MM.1S (cell line): Measurements from ENCODE around the gene STK32B.
"Not testable (repeated sequence)": the region's sequence is repeated elsewhere in the genome, so short reads cannot be mapped to it uniquely, and the experiment has no call there.

Experiments used
- DNase-seq: peaks from one replicate; pipeline ENCODE4 v3.0.0-alpha.2; 2015
- H2AFZ ChIP-seq: fragments of 300-600 bp; sonication (generic); 2 replicates; pipeline ENCODE4 v1.6.0; 2016; ENCODE audit warnings: antibody characterized with exemption, low read length
- H3F3A ChIP-seq: fragments of 300-600 bp; sonication (generic); 2 replicates; pipeline ENCODE4 v1.6.1; 2016; ENCODE audit warnings: mild to moderate bottlenecking, antibody characterized with exemption, low read length, moderate library complexity, mixed read lengths; ENCODE audit not compliant: insufficient read depth
- H3K27ac ChIP-seq: fragments of 300-600 bp; sonication (generic); 2 replicates; pipeline ENCODE4 v1.5.1; 2016; ENCODE audit warnings: mild to moderate bottlenecking, low read length
- H3K27me3 ChIP-seq: fragments of 300-600 bp; sonication (generic); replicated peaks from 2 replicates; pipeline ENCODE4 v1.6.0; 2016; ENCODE audit warnings: low read length; ENCODE audit not compliant: insufficient read depth
- H3K36me3 ChIP-seq: fragments of 300-600 bp; sonication (generic); replicated peaks from 2 replicates; pipeline ENCODE4 v1.6.1; 2016; ENCODE audit warnings: mild to moderate bottlenecking, low read length, mixed read lengths; ENCODE audit not compliant: insufficient read depth
- H3K4me1 ChIP-seq: fragments of 300-600 bp; sonication (generic); 2 replicates; pipeline ENCODE4 v1.6.1; 2016; ENCODE audit warnings: low read length, mixed read lengths
- H3K4me2 ChIP-seq: fragments of 300-600 bp; sonication (generic); 2 replicates; pipeline ENCODE4 v1.6.0; 2016; ENCODE audit warnings: low read depth, low read length
- H3K4me3 ChIP-seq: fragments of 300-600 bp; sonication (generic); 2 replicates; pipeline ENCODE4 v1.5.1; 2016; ENCODE audit warnings: low read length, mixed read lengths
- H3K79me2 ChIP-seq: fragments of 300-600 bp; sonication (generic); 2 replicates; pipeline ENCODE4 v1.6.1; 2016; ENCODE audit warnings: mixed run types, low read length, mixed read lengths
- H3K9ac ChIP-seq: fragments of 300-600 bp; sonication (generic); 2 replicates; pipeline ENCODE4 v1.6.1; 2016; ENCODE audit warnings: low read length, mixed read lengths
- H3K9me2 ChIP-seq: fragments of 300-600 bp; sonication (generic); replicated peaks from 2 replicates; pipeline ENCODE4 v1.6.1; 2016; ENCODE audit warnings: mild to moderate bottlenecking, low read length, mixed read lengths; ENCODE audit not compliant: insufficient read depth
- H3K9me3 ChIP-seq: fragments of 300-600 bp; sonication (generic); replicated peaks from 2 replicates; pipeline ENCODE4 v1.6.1; 2016; ENCODE audit warnings: mild to moderate bottlenecking, low read length, mixed read lengths; ENCODE audit not compliant: insufficient read depth
- H4K20me1 ChIP-seq: fragments of 300-600 bp; sonication (generic); 2 replicates; pipeline ENCODE4 v1.6.1; 2016; ENCODE audit warnings: mild to moderate bottlenecking, low read length, moderate library complexity, mixed read lengths; ENCODE audit not compliant: insufficient read depth
- CTCF ChIP-seq: fragments of 300-600 bp; sonication (generic); IDR thresholded peaks from 2 replicates; pipeline ENCODE4 v1.5.1; 2016; ENCODE audit warnings: antibody characterized with exemption, low read length, mixed read lengths
- EZH2 ChIP-seq: fragments of 300-600 bp; sonication (generic); optimal IDR thresholded peaks from 2 replicates; pipeline ENCODE3; 2017; ENCODE audit warnings: low read depth, mild to moderate bottlenecking, antibody characterized with exemption, low read length, mixed read lengths
- EZH2phosphoT487 ChIP-seq: fragments of 300-600 bp; sonication (generic); IDR thresholded peaks from 2 replicates; pipeline ENCODE4 v1.6.1; 2018; ENCODE audit warnings: antibody characterized with exemption, low read length

Gene STK32B

GRCh38 chr4:5249727-5250126 lies 198.4 kb downstream of the STK32B start:
- H3K9me2 ChIP-seq: no peaks in the 10 kb centered on the region
- no peaks in the 10 kb centered on the region for H3K4me1 ChIP-seq
- no peaks in the 10 kb centered on the region for H3K27me3 ChIP-seq
- no peak overlapping the region for H2AFZ ChIP-seq
- no peak for DNase-seq
- no peak overlapping the region for H3K27ac ChIP-seq
- no peaks in the 10 kb centered on the region for H4K20me1 ChIP-seq
- no peaks in the 10 kb centered on the region for H3F3A ChIP-seq
- no peak overlapping the region for H3K9ac ChIP-seq
- no peak overlapping the region for H3K4me3 ChIP-seq
- no peaks in the 10 kb centered on the region for H3K9me3 ChIP-seq
- H3K79me2 ChIP-seq: no peaks in the 10 kb centered on the region
- no peak overlapping the region for H3K4me2 ChIP-seq
- H3K36me3 ChIP-seq: no peaks in the 10 kb centered on the region
- TF ChIP-seq CTCF (no peak), EZH2phosphoT487 (no peak), EZH2 (no peak)

- not testable (repeated sequence) for H3F3A ChIP-seq, H3K36me3 ChIP-seq, H3K9me3 ChIP-seq, H3K79me2 ChIP-seq, H3K9ac ChIP-seq, H3K4me2 ChIP-seq, H3K27ac ChIP-seq, H3K4me3 ChIP-seq, H4K20me1 ChIP-seq, DNase-seq, H3K27me3 ChIP-seq, H2AFZ ChIP-seq, H3K4me1 ChIP-seq, H3K9me2 ChIP-seq
Measured at GRCh38 chr4:5250536-5250935, 199.3 kb downstream of the STK32B start.

- no peaks in the 10 kb centered on the region for H3K79me2 ChIP-seq
- no peak overlapping the region for H3K9ac ChIP-seq
- TF ChIP-seq EZH2phosphoT487: no peak
- no peak overlapping the region for H3K27ac ChIP-seq
- no peaks in the 10 kb centered on the region for H3K36me3 ChIP-seq
- no peaks in the 10 kb centered on the region for H3F3A ChIP-seq
- no peaks in the 10 kb centered on the region for H3K4me1 ChIP-seq
- H3K27me3 ChIP-seq: no peaks in the 10 kb centered on the region
- no peaks in the 10 kb centered on the region for H3K9me2 ChIP-seq
- H3K4me3 ChIP-seq: no peak overlapping the region
- DNase-seq: no peak
- H3K9me3 ChIP-seq: no peaks in the 10 kb centered on the region
- H3K4me2 ChIP-seq: no peak overlapping the region
- H2AFZ ChIP-seq: no peak overlapping the region
- no peaks in the 10 kb centered on the region for H4K20me1 ChIP-seq
Measured at GRCh38 chr4:5256421-5256820, 205.1 kb downstream of the STK32B start.

GRCh38 chr4:5257086-5257485 lies 205.8 kb downstream of the STK32B start:
- no peak overlapping the region for H3K27ac ChIP-seq
- H4K20me1 ChIP-seq: no peaks in the 10 kb centered on the region
- no peak overlapping the region for H3K9ac ChIP-seq
- no peaks in the 10 kb centered on the region for H3K79me2 ChIP-seq
- H3K9me3 ChIP-seq: no peaks in the 10 kb centered on the region
- H3K4me2 ChIP-seq: no peak overlapping the region
- H3K36me3 ChIP-seq: no peaks in the 10 kb centered on the region
- H3K27me3 ChIP-seq: no peaks in the 10 kb centered on the region
- DNase-seq: no peak
- no peaks in the 10 kb centered on the region for H3K9me2 ChIP-seq
- H3K4me3 ChIP-seq: no peak overlapping the region
- no peaks in the 10 kb centered on the region for H3K4me1 ChIP-seq
- H2AFZ ChIP-seq: no peak overlapping the region
- no peaks in the 10 kb centered on the region for H3F3A ChIP-seq
- TF ChIP-seq CTCF (no peak), EZH2phosphoT487 (no peak), EZH2 (no peak)
